GM23338 (cell line): ENCODE data around the gene KCNQ5. TPM values are rescaled to one million over a fixed set of nuclear protein-coding genes. Genes with fewer than 3 reads are reported as not detected.

Experiments
- ATAC-seq: fragments of 200-7000 bp; cut with Tn5 transposase; 3 replicates; pipeline ENCODE4 v1.9.1; 2020
- DNase-seq: peaks from one replicate; pipeline ENCODE4 v3.0.0-alpha.2; 2015; ENCODE audit warnings: low spot score
- H2AFZ ChIP-seq: fragments of 200-600 bp; sonication (generic); 2 replicates; pipeline ENCODE4 v1.8.0; 2016; ENCODE audit warnings: antibody characterized with exemption, mild to moderate bottlenecking, moderate library complexity
- H3F3A ChIP-seq: fragments of 200-600 bp; sonication (generic); replicated peaks from 2 replicates; pipeline ENCODE4 v1.8.0; 2017; ENCODE audit warnings: antibody characterized with exemption, mixed run types, low read depth
- H3K27ac ChIP-seq: fragments of 200-600 bp; sonication (generic); 2 replicates; pipeline ENCODE4 v1.6.1; 2016; ENCODE audit warnings: low read depth
- H3K27me3 ChIP-seq: fragments of 200-600 bp; sonication (generic); 2 replicates; pipeline ENCODE4 v1.8.0; 2016; ENCODE audit warnings: mild to moderate bottlenecking, mixed run types, moderate library complexity; ENCODE audit not compliant: insufficient read depth
- H3K36me3 ChIP-seq: fragments of 200-600 bp; sonication (generic); 2 replicates; pipeline ENCODE4 v1.8.0; 2016; ENCODE audit warnings: mild to moderate bottlenecking; ENCODE audit not compliant: insufficient read depth
- H3K4me1 ChIP-seq: fragments of 200-600 bp; sonication (generic); 2 replicates; pipeline ENCODE4 v1.8.0; 2016; ENCODE audit warnings: mild to moderate bottlenecking, moderate library complexity; ENCODE audit not compliant: insufficient read depth
- H3K4me2 ChIP-seq: fragments of 200-600 bp; sonication (generic); 2 replicates; pipeline ENCODE4 v1.7.1; 2017; ENCODE audit warnings: mixed run types
- H3K4me3 ChIP-seq: fragments of 200-600 bp; sonication (generic); 2 replicates; pipeline ENCODE4 v1.6.1; 2016; ENCODE audit warnings: mixed run types
- H3K79me2 ChIP-seq: fragments of 200-600 bp; sonication (generic); replicated peaks from 2 replicates; pipeline ENCODE4 v1.8.0; 2017; ENCODE audit warnings: mild to moderate bottlenecking; ENCODE audit not compliant: insufficient read depth
- H3K9me2 ChIP-seq: fragments of 200-600 bp; sonication (generic); 2 replicates; pipeline ENCODE4 v1.8.0; 2017; ENCODE audit not compliant: insufficient read depth
- H4K20me1 ChIP-seq: fragments of 200-600 bp; sonication (generic); replicated peaks from 2 replicates; pipeline ENCODE4 v1.8.0; 2017; ENCODE audit warnings: mild to moderate bottlenecking; ENCODE audit not compliant: insufficient read depth
- H3K27ac Mint-ChIP-seq: 2 replicates; pipeline ENCODE4 v1.8.0; 2020; ENCODE audit warnings: inconsistent platforms, mild to moderate bottlenecking, moderate library complexity, mixed read lengths
- H3K27me3 Mint-ChIP-seq: 3 replicates; pipeline ENCODE4 v1.8.0; 2022; ENCODE audit warnings: low read depth, mild to moderate bottlenecking, moderate library complexity, mixed read lengths, inconsistent platforms; ENCODE audit not compliant: insufficient read depth, poor library complexity
- H3K36me3 Mint-ChIP-seq: 3 replicates; pipeline ENCODE4 v1.8.0; 2021; ENCODE audit warnings: low read depth, mild to moderate bottlenecking, inconsistent platforms, moderate library complexity, mixed read lengths
- H3K4me1 Mint-ChIP-seq: 3 replicates; pipeline ENCODE4 v1.8.0; 2020; ENCODE audit warnings: mild to moderate bottlenecking, inconsistent platforms, mixed read lengths
- H3K4me3 Mint-ChIP-seq: 3 replicates; pipeline ENCODE4 v1.8.0; 2021; ENCODE audit warnings: moderate library complexity, mild to moderate bottlenecking, inconsistent platforms, mixed read lengths
- H3K9me3 Mint-ChIP-seq: 3 replicates; pipeline ENCODE4 v1.8.0; 2020; ENCODE audit warnings: moderate library complexity, mild to moderate bottlenecking, inconsistent platforms, mixed read lengths
- CREB1 ChIP-seq: fragments of 250-450 bp; sonication (Bioruptor Pico); IDR thresholded peaks from 2 replicates; pipeline ENCODE4 v1.5.0; 2020; ENCODE audit warnings: low read depth, mild to moderate bottlenecking, moderate library complexity
- EZH2 ChIP-seq: fragments of 200-600 bp; sonication (generic); IDR thresholded peaks from one replicate; pipeline ENCODE4 v1.8.0; 2017; ENCODE audit warnings: antibody characterized with exemption, mild to moderate bottlenecking, low read depth; ENCODE audit not compliant: unreplicated experiment
- EZH2phosphoT487 ChIP-seq: fragments of 200-600 bp; sonication (generic); IDR thresholded peaks from one replicate; pipeline ENCODE4 v1.8.1; 2018; ENCODE audit warnings: antibody characterized with exemption; ENCODE audit not compliant: unreplicated experiment
- JUNB ChIP-seq: IDR thresholded peaks from one replicate; pipeline ENCODE4 v1.6.1; 2016; ENCODE audit warnings: antibody characterized with exemption; ENCODE audit not compliant: unreplicated experiment
- STAT1 ChIP-seq: IDR thresholded peaks from one replicate; pipeline ENCODE4 v1.6.1; 2016; ENCODE audit warnings: antibody characterized with exemption; ENCODE audit not compliant: unreplicated experiment
- ZNF114 ChIP-seq: fragments of 250-450 bp; sonication (Bioruptor Pico); IDR thresholded peaks from 2 replicates; pipeline ENCODE4 v1.5.0; 2020; ENCODE audit warnings: mild to moderate bottlenecking, moderate library complexity
- ZNF331 ChIP-seq: fragments of 250-450 bp; sonication (Bioruptor Pico); IDR thresholded peaks from 2 replicates; pipeline ENCODE4 v1.5.0; 2020; ENCODE audit warnings: low read depth, mild to moderate bottlenecking, moderate library complexity
- polyA plus RNA-seq: library from polyadenylated mRNA; unstranded; fragments of >200 nt; fragmentation: Nextera tagmentation; extraction: Ambion mirVana; gene quantifications from 2 replicates; pipeline ENCODE4 v1.2.1, GENCODE V29; 2016
- total RNA-seq: library from RNA; depleted of rRNA; stranded (reverse); fragments of >200 nt; shearing (Covaris generic); gene quantifications from 2 replicates; pipeline ENCODE4 v1.2.3, GENCODE V29; 2014
- TF ChIP-seq, protein P1 (sequence below): IDR thresholded peaks from one replicate; pipeline ENCODE4 v1.6.1; 2018; ENCODE audit warnings: antibody characterized with exemption; ENCODE audit not compliant: unreplicated experiment
- TF ChIP-seq, protein P2 (sequence below): fragments of 250-450 bp; sonication (Bioruptor Pico); IDR thresholded peaks from 2 replicates; pipeline ENCODE4 v1.5.0; 2020; ENCODE audit warnings: mild to moderate bottlenecking, moderate library complexity
- TF ChIP-seq, protein P3 (sequence below), 2 experiments: fragments of 200-600 bp in 1 of 2; sonication (generic) in 1 of 2; conservative IDR thresholded peaks; 2 replicates each; pipeline versions ENCODE4 v1.5.1 to v1.6.1; 2016 to 2017; ENCODE audit warnings: antibody characterized with exemption in 2 of 2, low read depth in 2 of 2, mild to moderate bottlenecking in 2 of 2, moderate library complexity in 1 of 2
- TF ChIP-seq, protein P4 (sequence below): IDR thresholded peaks from 2 replicates; pipeline ENCODE4 v1.6.1; 2016; ENCODE audit warnings: antibody characterized with exemption

Gene KCNQ5
- total and polyA plus RNA-seq, 2 experiments from 2014 or later = 0.68 to 0.87 TPM

DNA sequence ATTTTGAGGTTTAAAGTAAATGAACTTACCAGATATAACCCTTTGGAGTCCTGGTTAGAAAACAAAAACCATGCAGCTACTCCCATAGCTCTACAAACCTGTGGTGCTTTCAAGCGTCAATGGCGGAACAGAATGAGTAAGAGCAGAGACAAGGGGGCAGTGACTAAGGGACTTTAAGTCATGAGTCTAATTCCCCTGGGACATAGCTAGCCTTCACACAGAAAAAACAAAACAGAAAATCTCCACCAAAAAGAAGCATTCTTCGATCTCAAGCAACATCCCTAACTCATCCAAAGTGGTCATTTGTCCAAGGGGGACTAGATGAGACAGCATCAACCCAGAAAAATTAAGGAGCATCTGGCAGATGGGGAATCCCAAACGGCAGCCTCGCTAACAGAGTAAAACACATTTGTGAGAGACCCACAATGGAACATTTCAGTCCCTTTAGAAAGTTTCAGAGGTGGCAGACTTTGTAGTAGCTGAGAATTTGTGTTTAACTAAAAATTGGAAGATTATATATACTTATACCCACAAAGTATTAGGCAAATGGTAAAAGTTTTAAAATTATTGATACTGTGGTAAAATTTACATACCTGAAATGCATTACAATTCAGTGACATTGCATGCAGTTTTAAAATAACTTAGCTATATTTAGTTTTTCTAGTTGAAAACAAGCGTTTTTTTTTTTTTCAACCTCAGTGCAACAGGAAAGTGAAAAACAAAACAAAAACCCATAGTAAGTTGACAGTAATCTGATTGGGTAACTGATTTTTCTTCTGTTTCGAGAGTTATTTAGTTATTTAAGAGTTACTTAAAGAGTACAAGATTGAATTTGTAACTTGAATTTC lies 67.5 kb downstream of the KCNQ5 start (continued):
- TF ChIP-seq, protein P1, sequence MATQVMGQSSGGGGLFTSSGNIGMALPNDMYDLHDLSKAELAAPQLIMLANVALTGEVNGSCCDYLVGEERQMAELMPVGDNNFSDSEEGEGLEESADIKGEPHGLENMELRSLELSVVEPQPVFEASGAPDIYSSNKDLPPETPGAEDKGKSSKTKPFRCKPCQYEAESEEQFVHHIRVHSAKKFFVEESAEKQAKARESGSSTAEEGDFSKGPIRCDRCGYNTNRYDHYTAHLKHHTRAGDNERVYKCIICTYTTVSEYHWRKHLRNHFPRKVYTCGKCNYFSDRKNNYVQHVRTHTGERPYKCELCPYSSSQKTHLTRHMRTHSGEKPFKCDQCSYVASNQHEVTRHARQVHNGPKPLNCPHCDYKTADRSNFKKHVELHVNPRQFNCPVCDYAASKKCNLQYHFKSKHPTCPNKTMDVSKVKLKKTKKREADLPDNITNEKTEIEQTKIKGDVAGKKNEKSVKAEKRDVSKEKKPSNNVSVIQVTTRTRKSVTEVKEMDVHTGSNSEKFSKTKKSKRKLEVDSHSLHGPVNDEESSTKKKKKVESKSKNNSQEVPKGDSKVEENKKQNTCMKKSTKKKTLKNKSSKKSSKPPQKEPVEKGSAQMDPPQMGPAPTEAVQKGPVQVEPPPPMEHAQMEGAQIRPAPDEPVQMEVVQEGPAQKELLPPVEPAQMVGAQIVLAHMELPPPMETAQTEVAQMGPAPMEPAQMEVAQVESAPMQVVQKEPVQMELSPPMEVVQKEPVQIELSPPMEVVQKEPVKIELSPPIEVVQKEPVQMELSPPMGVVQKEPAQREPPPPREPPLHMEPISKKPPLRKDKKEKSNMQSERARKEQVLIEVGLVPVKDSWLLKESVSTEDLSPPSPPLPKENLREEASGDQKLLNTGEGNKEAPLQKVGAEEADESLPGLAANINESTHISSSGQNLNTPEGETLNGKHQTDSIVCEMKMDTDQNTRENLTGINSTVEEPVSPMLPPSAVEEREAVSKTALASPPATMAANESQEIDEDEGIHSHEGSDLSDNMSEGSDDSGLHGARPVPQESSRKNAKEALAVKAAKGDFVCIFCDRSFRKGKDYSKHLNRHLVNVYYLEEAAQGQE = no peak
- TF ChIP-seq CREB1 (CRISPR knock-in tag) (no peak), STAT1 (no peak), ZNF331 (CRISPR knock-in tag) (no peak)

DNA sequence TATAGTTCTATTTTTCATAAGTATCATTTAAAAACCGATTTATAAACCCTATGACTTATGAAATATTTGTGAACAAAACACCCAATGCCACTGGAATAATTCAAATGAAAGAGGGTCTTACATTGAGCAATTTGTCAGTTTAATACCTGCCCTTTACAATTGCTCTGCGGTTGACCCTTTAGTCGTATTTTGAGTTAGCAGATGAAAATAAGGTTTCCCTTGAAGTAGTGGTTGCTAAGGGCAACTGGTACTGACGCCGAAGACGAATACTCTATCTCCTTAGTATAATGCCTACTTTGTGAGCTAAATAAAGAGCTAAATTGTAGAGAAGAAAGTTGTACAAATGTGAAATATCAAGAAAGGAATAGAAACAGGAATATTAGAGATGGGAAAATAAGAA lies 69.4 kb downstream of the KCNQ5 start:
- Mint-ChIP-seq H3K9me3 (no peaks in the 10 kb centered on the region), H3K27me3 (no peaks in the 10 kb centered on the region), H3K4me1 (no peaks in the 10 kb centered on the region), H3K36me3 (no peaks in the 10 kb centered on the region), H3K27ac (no peak overlapping the region), H3K4me3 (no peak overlapping the region)
- no peak overlapping the region for H3K4me2 ChIP-seq
- H4K20me1 ChIP-seq = no peaks in the 10 kb centered on the region
- no peak for ATAC-seq
- H3K27me3 ChIP-seq = no peaks in the 10 kb centered on the region
- no peak overlapping the region for H2AFZ ChIP-seq
- H3K79me2 ChIP-seq = no peaks in the 10 kb centered on the region
- no peaks in the 10 kb centered on the region for H3K9me2 ChIP-seq
- DNase-seq = no peak
- H3K4me3 ChIP-seq = no peak overlapping the region
- no peaks in the 10 kb centered on the region for H3K4me1 ChIP-seq
- no peaks in the 10 kb centered on the region for H3K36me3 ChIP-seq
- H3K27ac ChIP-seq = no peak overlapping the region
- H3F3A ChIP-seq = no peaks in the 10 kb centered on the region
- TF ChIP-seq EZH2phosphoT487 = no peak
- no peak for TF ChIP-seq EZH2
- TF ChIP-seq, protein P2, sequence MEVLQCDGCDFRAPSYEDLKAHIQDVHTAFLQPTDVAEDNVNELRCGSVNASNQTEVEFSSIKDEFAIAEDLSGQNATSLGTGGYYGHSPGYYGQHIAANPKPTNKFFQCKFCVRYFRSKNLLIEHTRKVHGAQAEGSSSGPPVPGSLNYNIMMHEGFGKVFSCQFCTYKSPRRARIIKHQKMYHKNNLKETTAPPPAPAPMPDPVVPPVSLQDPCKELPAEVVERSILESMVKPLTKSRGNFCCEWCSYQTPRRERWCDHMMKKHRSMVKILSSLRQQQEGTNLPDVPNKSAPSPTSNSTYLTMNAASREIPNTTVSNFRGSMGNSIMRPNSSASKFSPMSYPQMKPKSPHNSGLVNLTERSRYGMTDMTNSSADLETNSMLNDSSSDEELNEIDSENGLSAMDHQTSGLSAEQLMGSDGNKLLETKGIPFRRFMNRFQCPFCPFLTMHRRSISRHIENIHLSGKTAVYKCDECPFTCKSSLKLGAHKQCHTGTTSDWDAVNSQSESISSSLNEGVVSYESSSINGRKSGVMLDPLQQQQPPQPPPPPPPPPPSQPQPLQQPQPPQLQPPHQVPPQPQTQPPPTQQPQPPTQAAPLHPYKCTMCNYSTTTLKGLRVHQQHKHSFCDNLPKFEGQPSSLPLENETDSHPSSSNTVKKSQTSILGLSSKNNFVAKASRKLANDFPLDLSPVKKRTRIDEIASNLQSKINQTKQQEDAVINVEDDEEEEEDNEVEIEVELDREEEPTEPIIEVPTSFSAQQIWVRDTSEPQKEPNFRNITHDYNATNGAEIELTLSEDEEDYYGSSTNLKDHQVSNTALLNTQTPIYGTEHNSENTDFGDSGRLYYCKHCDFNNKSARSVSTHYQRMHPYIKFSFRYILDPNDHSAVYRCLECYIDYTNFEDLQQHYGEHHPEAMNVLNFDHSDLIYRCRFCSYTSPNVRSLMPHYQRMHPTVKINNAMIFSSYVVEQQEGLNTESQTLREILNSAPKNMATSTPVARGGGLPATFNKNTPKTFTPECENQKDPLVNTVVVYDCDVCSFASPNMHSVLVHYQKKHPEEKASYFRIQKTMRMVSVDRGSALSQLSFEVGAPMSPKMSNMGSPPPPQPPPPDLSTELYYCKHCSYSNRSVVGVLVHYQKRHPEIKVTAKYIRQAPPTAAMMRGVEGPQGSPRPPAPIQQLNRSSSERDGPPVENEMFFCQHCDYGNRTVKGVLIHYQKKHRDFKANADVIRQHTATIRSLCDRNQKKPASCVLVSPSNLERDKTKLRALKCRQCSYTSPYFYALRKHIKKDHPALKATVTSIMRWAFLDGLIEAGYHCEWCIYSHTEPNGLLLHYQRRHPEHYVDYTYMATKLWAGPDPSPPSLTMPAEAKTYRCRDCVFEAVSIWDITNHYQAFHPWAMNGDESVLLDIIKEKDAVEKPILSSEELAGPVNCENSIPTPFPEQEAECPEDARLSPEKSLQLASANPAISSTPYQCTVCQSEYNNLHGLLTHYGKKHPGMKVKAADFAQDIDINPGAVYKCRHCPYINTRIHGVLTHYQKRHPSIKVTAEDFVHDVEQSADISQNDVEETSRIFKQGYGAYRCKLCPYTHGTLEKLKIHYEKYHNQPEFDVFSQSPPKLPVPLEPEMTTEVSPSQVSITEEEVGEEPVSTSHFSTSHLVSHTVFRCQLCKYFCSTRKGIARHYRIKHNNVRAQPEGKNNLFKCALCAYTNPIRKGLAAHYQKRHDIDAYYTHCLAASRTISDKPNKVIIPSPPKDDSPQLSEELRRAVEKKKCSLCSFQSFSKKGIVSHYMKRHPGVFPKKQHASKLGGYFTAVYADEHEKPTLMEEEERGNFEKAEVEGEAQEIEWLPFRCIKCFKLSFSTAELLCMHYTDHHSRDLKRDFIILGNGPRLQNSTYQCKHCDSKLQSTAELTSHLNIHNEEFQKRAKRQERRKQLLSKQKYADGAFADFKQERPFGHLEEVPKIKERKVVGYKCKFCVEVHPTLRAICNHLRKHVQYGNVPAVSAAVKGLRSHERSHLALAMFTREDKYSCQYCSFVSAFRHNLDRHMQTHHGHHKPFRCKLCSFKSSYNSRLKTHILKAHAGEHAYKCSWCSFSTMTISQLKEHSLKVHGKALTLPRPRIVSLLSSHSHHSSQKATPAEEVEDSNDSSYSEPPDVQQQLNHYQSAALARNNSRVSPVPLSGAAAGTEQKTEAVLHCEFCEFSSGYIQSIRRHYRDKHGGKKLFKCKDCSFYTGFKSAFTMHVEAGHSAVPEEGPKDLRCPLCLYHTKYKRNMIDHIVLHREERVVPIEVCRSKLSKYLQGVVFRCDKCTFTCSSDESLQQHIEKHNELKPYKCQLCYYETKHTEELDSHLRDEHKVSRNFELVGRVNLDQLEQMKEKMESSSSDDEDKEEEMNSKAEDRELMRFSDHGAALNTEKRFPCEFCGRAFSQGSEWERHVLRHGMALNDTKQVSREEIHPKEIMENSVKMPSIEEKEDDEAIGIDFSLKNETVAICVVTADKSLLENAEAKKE (CRISPR knock-in tag) = no peak
- TF ChIP-seq, protein P3, sequence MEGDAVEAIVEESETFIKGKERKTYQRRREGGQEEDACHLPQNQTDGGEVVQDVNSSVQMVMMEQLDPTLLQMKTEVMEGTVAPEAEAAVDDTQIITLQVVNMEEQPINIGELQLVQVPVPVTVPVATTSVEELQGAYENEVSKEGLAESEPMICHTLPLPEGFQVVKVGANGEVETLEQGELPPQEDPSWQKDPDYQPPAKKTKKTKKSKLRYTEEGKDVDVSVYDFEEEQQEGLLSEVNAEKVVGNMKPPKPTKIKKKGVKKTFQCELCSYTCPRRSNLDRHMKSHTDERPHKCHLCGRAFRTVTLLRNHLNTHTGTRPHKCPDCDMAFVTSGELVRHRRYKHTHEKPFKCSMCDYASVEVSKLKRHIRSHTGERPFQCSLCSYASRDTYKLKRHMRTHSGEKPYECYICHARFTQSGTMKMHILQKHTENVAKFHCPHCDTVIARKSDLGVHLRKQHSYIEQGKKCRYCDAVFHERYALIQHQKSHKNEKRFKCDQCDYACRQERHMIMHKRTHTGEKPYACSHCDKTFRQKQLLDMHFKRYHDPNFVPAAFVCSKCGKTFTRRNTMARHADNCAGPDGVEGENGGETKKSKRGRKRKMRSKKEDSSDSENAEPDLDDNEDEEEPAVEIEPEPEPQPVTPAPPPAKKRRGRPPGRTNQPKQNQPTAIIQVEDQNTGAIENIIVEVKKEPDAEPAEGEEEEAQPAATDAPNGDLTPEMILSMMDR (conservative IDR thresholded peaks at IDR 0.05; ENCODE audit: low read depth in 2 of 2) = no peak
- TF ChIP-seq ZNF114 (CRISPR knock-in tag) = no peak
- TF ChIP-seq, protein P4, sequence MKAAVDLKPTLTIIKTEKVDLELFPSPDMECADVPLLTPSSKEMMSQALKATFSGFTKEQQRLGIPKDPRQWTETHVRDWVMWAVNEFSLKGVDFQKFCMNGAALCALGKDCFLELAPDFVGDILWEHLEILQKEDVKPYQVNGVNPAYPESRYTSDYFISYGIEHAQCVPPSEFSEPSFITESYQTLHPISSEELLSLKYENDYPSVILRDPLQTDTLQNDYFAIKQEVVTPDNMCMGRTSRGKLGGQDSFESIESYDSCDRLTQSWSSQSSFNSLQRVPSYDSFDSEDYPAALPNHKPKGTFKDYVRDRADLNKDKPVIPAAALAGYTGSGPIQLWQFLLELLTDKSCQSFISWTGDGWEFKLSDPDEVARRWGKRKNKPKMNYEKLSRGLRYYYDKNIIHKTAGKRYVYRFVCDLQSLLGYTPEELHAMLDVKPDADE = no peak
- no peak for TF ChIP-seq JUNB
